BJ (cell line): ENCODE measurements around the gene ACTRT3. TPM values are rescaled to one million over a fixed set of nuclear protein-coding genes. Genes with fewer than 3 reads are reported as not detected.

Experiments
- CTCF ChIA-PET: fragments of 350-600 bp; formaldehyde crosslinking; extraction: SDS; loops from one replicate; lab custom pipeline; 2021; ENCODE audit warnings: antibody characterized with exemption, inconsistent platforms; lab: Yijun Ruan, JAX
- POLR2A ChIA-PET: fragments of 300-600 bp; sonication (Branson Sonifier 250); formaldehyde crosslinking; extraction: SDS; loops from one replicate; lab custom pipeline; 2021; ENCODE audit warnings: antibody characterized with exemption; lab: Charles Lee
- DNase-seq: peaks from one replicate; pipeline ENCODE4 v3.0.0-alpha.2; 2011; ENCODE audit warnings: low read depth
- H3K27me3 ChIP-seq: 2 replicates; pipeline ENCODE4 v1.6.0; 2011; ENCODE audit warnings: low read length; ENCODE audit not compliant: control insufficient read depth, insufficient read depth
- H3K36me3 ChIP-seq: 2 replicates; pipeline ENCODE4 v1.5.1; 2011; ENCODE audit warnings: low read length; ENCODE audit not compliant: control insufficient read depth, insufficient read depth
- H3K4me3 ChIP-seq: 2 replicates; pipeline ENCODE4 v1.5.1; 2011; ENCODE audit warnings: low read depth, mild to moderate bottlenecking, control low read depth, low read length
- polyA plus RNA-seq: library from polyadenylated mRNA; depleted of rRNA; stranded (reverse); fragments of >200 nt; gene quantifications from 2 replicates; pipeline ENCODE4 v1.2.3, GENCODE V29; 2011
- TF ChIP-seq, protein P1 (sequence below): IDR thresholded peaks from 2 replicates; pipeline ENCODE4 v1.5.1; 2011; ENCODE audit warnings: low read depth, mild to moderate bottlenecking, control low read depth, inconsistent platforms, low read length, moderate library complexity; ENCODE audit not compliant: insufficient read depth

ACTRT3 gene
- polyA plus RNA-seq, 1 experiment = 2.3 TPM

GRCh38 chr3:169760479-169760878 lies 8.9 kb downstream of the ACTRT3 start:
- ChIA-PET POLR2A (no interaction called here), CTCF (no interaction called here)
- TF ChIP-seq, protein P1, sequence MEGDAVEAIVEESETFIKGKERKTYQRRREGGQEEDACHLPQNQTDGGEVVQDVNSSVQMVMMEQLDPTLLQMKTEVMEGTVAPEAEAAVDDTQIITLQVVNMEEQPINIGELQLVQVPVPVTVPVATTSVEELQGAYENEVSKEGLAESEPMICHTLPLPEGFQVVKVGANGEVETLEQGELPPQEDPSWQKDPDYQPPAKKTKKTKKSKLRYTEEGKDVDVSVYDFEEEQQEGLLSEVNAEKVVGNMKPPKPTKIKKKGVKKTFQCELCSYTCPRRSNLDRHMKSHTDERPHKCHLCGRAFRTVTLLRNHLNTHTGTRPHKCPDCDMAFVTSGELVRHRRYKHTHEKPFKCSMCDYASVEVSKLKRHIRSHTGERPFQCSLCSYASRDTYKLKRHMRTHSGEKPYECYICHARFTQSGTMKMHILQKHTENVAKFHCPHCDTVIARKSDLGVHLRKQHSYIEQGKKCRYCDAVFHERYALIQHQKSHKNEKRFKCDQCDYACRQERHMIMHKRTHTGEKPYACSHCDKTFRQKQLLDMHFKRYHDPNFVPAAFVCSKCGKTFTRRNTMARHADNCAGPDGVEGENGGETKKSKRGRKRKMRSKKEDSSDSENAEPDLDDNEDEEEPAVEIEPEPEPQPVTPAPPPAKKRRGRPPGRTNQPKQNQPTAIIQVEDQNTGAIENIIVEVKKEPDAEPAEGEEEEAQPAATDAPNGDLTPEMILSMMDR = no peak

DNA sequence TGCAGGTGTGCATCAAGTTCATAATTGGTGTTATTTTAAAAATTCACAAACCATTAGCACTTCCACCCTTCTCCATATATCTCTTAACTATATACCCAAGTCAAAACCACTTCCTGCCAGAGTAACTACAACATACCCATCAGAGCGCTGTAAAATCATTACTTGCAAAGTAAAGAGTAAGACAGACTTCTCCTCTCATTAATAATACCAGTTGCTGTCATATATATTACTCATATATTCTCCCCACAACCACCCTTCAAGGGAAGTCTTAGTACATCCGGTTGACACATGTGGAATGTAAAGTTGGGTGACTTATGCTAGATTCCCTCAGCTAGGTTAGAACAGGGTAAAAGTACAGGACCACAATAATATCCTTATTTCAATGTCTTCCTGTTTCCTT lies 10.1 kb downstream of the ACTRT3 start:
- no peaks in the 10 kb centered on the region for H3K36me3 ChIP-seq
- peaks cover 1% of the 10 kb centered on the region; the same call in 1 of the 2 replicates for H3K27me3 ChIP-seq
- ChIA-PET POLR2A (no interaction called here), CTCF (no interaction called here)
- TF ChIP-seq, protein P1 = no peak
- DNase-seq = no peak
- H3K4me3 ChIP-seq = no peak overlapping the region

More at GRCh38 chr3:169760479-169760878, 8.9 kb downstream of the ACTRT3 start:
- no peak for DNase-seq
- no peaks in the 10 kb centered on the region for H3K27me3 ChIP-seq
- no peak overlapping the region for H3K4me3 ChIP-seq
- no peaks in the 10 kb centered on the region for H3K36me3 ChIP-seq

- H3K4me3 ChIP-seq = no peak overlapping the region
- no peak for DNase-seq
- CTCF ChIA-PET = no interaction called here
- H3K27me3 ChIP-seq = peaks cover 1% of the 10 kb centered on the region; the same call in 1 of the 2 replicates
- TF ChIP-seq, protein P1 = no peak
- POLR2A ChIA-PET = no interaction called here
- H3K36me3 ChIP-seq = no peaks in the 10 kb centered on the region
Measured at GRCh38 chr3:169758359-169758994, 10.9 kb downstream of the ACTRT3 start.

- ChIA-PET CTCF (no interaction called here), POLR2A (no interaction called here)
- no peak for DNase-seq
- Histone ChIP-seq H3K36me3 (no peaks in the 10 kb centered on the region), H3K27me3 (peaks cover 1% of the 10 kb centered on the region; the same call in 1 of the 2 replicates), H3K4me3 (no peak overlapping the region)
- TF ChIP-seq, protein P1 = no peak
Measured at GRCh38 chr3:169755488-169755887, 13.9 kb downstream of the ACTRT3 start.

- Histone ChIP-seq H3K36me3 (no peaks in the 10 kb centered on the region), H3K4me3 (no peak overlapping the region), H3K27me3 (peaks cover 1% of the 10 kb centered on the region; the same call in 1 of the 2 replicates)
- POLR2A ChIA-PET = no interaction called here
- TF ChIP-seq, protein P1 = no peak
- CTCF ChIA-PET = no interaction called here
- DNase-seq = no peak
Measured at GRCh38 chr3:169754711-169755110, 14.7 kb downstream of the ACTRT3 start.
